Cardiac septum (tissue), 1 donor: ENCODE data around the gene CDR2. TPM values are rescaled to one million over a fixed set of nuclear protein-coding genes. Genes with fewer than 3 reads are reported as not detected.
"Not testable (repeated sequence)": the region's sequence is repeated elsewhere in the genome, so short reads cannot be mapped to it uniquely, and the experiment has no call there.

Experiments used
- DNase-seq: peaks from one replicate; pipeline ENCODE4 v3.0.0-alpha.2; 2020; ENCODE audit warnings: low spot score
- intact Hi-C: fragments of 100-400 bp; cut with DNase I; formaldehyde crosslinking; loops from one replicate; pipeline ENCODE4 v1.14.0; 2022
- total RNA-seq: library from RNA; stranded (reverse); fragmentation: NEBNext Ultra II Directional; extraction: Animal tissue kit (Norgen Biotek cat#: 25700); gene quantifications from one replicate; pipeline ENCODE4 v1.2.1, GENCODE V29; 2021
- donor health status: DM: no; HTN: no; CAD: no.

The CDR2 gene
- total RNA-seq, 1 donor from 2014 or later = 8.5 TPM

- no peak for DNase-seq
- intact Hi-C loops = no loop called here
These were observed 7.0 kb upstream of the CDR2 start for GRCh38 chr16:22381392-22381791.

- intact Hi-C loops = no loop called here
- DNase-seq = no peak
These were observed 6.1 kb upstream of the CDR2 start for GRCh38 chr16:22380529-22380928.

- no peak for DNase-seq
- intact Hi-C loops = no loop called here
These were observed 5.2 kb upstream of the CDR2 start for GRCh38 chr16:22379656-22380055.

GRCh38 chr16:22375963-22376640, 1.7 kb upstream of the CDR2 start:
- intact Hi-C loops = no loop called here
- no peak for DNase-seq

GRCh38 chr16:22375117-22375962, 921 bp upstream of the CDR2 start:
- DNase-seq = no peak
- intact Hi-C loops = no loop called here

GRCh38 chr16:22373662-22374310, 633 bp downstream of the CDR2 start:
- intact Hi-C loops = no loop called here

GRCh38 chr16:22372882-22373661, 1.3 kb downstream of the CDR2 start:
- intact Hi-C loops = no loop called here
- DNase-seq = no peak

More at GRCh38 chr16:22373662-22374310, 633 bp downstream of the CDR2 start:
- DNase-seq = no peak

GRCh38 chr16:22370038-22370820, 4.2 kb downstream of the CDR2 start:
- intact Hi-C loops = no loop called here

GRCh38 chr16:22369221-22369811, 5.1 kb downstream of the CDR2 start:
- no peak for DNase-seq
- intact Hi-C loops = no loop called here

More at GRCh38 chr16:22370038-22370820, 4.2 kb downstream of the CDR2 start:
- DNase-seq = no peak

GRCh38 chr16:22368200-22368826, 6.1 kb downstream of the CDR2 start:
- intact Hi-C loops, DNase-seq: not testable (repeated sequence)

- intact Hi-C loops = no loop called here
These were observed 7.5 kb downstream of the CDR2 start for GRCh38 chr16:22366889-22367288.

GRCh38 chr16:22366371-22366770, 8.0 kb downstream of the CDR2 start:
- intact Hi-C loops = no loop called here
- DNase-seq = no peak

More at GRCh38 chr16:22366889-22367288, 7.5 kb downstream of the CDR2 start:
- no peak for DNase-seq

GRCh38 chr16:22364241-22364640, 10.2 kb downstream of the CDR2 start:
- no peak for DNase-seq
- intact Hi-C loops = no loop called here

GRCh38 chr16:22360963-22361659, 13.3 kb downstream of the CDR2 start:
- intact Hi-C loops = no loop called here
- no peak for DNase-seq

- DNase-seq = no peak
- intact Hi-C loops = no loop called here
These were observed 14.7 kb downstream of the CDR2 start for GRCh38 chr16:22359679-22360078.

GRCh38 chr16:22358000-22358399, 16.4 kb downstream of the CDR2 start:
- intact Hi-C loops = no loop called here
- DNase-seq = no peak

- intact Hi-C loops = no loop called here
- no peak for DNase-seq
These were observed 16.8 kb downstream of the CDR2 start for GRCh38 chr16:22357635-22357971.
